SK-N-MC (cell line): ENCODE results near the gene SPTLC1.

Experiments used
- EZH2 ChIP-seq: fragments of 200-600 bp; sonication (generic); IDR thresholded peaks from one replicate; pipeline ENCODE4 v1.6.1; 2017; ENCODE audit warnings: antibody characterized with exemption
- POLR2AphosphoS5 ChIP-seq: IDR thresholded peaks from 2 replicates; pipeline ENCODE4 v1.6.1; 2012; ENCODE audit warnings: mild to moderate bottlenecking, low read depth, low read length, borderline replicate concordance

GRCh38 chr9:92122800-92123199 is 7.6 kb upstream of the SPTLC1 start:
- TF ChIP-seq EZH2 (no peak), POLR2AphosphoS5 (no peak)
